ENCODE data around the gene KIFBP. TPM values are rescaled to one million over a fixed set of nuclear protein-coding genes. Genes with fewer than 3 reads are reported as not detected.

The KIFBP gene
- total RNA-seq, 1 donor from 2014 or later, result 20.6 TPM

Other genes with a start within 250 kb of the KIFBP start
- gene STOX1, start 161.3 kb upstream of the KIFBP start, total RNA-seq, result 2.5 TPM
- gene DDX50, start 87.5 kb upstream of the KIFBP start, total RNA-seq, result 29.3 TPM
- 43.4 TPM for gene DDX21, start 32.6 kb upstream of the KIFBP start, total RNA-seq
- 232 TPM for gene SRGN, start 99.3 kb downstream of the KIFBP start, total RNA-seq
- 51.2 TPM for gene VPS26A, start 135.4 kb downstream of the KIFBP start, total RNA-seq
- 20.5 TPM for gene SUPV3L1, start 191.4 kb downstream of the KIFBP start, total RNA-seq
- 5.9 TPM for gene HKDC1, start 231.5 kb downstream of the KIFBP start, total RNA-seq